Cardiac fibroblast (primary cell): ENCODE results near the gene KIF21B.

Experiments used
- DNase-seq, 2 donors: peaks; one replicate each; pipeline versions ENCODE4 v3.0.0 to v3.0.0-alpha.2; 2010; ENCODE audit warnings: low read depth in 2 of 2
- H3K4me3 ChIP-seq, 2 donors: replicated peaks in 1 of 2; 1 replicate in 1 of 2; 2 replicates in 1 of 2; pipeline ENCODE4 v1.5.1; 2011; ENCODE audit warnings: low read depth in 2 of 2, low read length in 2 of 2, mild to moderate bottlenecking in 2 of 2, moderate library complexity in 1 of 2
- CTCF ChIP-seq: IDR thresholded peaks from one replicate; pipeline ENCODE4 v1.5.1; 2011; ENCODE audit warnings: low read depth, mild to moderate bottlenecking, low read length, inconsistent platforms

The KIF21B gene

DNA sequence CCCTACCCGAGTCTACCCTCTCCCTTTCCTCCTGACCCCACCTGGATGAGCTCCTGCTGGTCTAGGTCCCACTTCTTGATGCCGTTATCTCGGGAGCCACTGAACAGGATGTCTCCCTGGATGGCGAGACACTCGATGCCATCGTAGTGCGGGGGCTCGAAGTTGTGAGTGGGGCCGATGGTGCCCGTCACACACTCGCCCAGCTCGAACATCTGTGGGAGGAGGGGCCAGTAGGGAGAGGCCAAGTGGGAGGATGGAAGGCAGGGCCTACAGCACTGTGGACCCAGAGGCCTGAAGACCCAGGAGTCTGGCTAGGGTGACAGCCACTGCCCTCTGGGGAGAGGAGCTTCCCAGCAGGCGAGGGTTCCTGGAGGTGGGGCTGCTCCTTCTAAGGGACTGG lies 48.1 kb downstream of the KIF21B start:
- DNase-seq: no peak
- H3K4me3 ChIP-seq: no peak overlapping the region
- TF ChIP-seq CTCF: no peak

DNA sequence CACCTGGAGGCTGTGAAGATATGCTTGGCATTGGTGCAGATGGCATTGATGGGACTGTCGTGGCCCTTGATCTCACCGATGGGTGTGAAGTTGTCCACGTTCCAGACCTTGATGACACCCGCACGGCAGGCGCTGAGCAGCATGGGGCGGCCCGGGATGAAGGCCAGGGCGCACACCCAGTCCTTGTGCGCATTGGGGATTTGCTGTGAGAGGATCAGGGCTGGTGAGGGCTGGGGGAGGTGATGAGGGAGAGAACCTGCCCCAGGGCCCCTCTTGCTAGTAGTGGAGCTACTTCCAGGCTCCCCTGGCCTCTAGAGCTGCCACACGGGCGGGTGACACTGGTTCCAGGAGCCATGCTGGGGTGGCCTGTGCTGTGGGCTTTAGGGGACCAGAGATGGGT lies 48.8 kb downstream of the KIF21B start:
- no peak overlapping the region for H3K4me3 ChIP-seq
- no peak for TF ChIP-seq CTCF
- DNase-seq: no peak

DNA sequence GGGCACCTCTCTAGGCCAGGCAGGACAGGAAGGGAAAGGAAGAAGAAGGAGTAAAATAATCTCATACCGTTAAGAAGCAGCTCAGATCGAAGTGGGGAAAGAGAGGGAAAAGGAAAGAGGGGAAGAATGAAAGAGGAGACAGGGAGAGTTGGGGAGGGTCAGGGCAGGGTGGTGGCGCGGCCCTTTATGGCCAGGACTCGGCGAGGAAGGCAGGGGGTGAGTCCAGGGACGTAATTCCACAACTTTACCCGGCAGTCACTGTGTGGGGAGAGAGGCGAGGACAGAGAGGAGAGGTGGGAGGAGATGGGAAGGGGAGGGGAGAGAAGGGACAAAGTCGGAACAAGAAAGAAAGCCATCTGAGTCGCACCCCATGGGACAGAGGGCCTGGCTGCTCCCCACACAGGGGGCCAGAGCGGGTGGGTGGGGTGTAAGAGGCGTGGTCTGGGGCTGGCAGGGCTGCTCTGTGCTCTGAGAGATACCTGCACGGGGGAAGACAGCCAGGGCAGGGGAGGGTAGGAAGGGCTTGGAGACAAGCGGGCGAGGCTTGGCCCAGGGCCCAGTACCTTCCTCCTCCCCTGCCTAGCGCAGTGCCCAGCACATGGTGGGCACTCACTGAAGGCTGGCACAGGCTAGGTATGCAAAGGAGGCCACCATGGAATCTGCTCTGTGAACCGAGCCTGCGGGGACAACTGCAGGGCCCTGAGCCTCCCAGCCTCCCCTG lies 49.4 kb downstream of the KIF21B start:
- TF ChIP-seq CTCF: no peak
- H3K4me3 ChIP-seq: no peak overlapping the region
- no peak for DNase-seq

- DNase-seq: no peak
- no peak overlapping the region for H3K4me3 ChIP-seq
- no peak for TF ChIP-seq CTCF
Observed at GRCh38 chr1:200972985-200973742, 50.4 kb downstream of the KIF21B start.

- peak; percentile 60 for TF ChIP-seq CTCF
- no peak overlapping the region for H3K4me3 ChIP-seq
- DNase-seq: peak; percentile 61 to 78
Observed at GRCh38 chr1:200971955-200972711, 51.4 kb downstream of the KIF21B start.

DNA sequence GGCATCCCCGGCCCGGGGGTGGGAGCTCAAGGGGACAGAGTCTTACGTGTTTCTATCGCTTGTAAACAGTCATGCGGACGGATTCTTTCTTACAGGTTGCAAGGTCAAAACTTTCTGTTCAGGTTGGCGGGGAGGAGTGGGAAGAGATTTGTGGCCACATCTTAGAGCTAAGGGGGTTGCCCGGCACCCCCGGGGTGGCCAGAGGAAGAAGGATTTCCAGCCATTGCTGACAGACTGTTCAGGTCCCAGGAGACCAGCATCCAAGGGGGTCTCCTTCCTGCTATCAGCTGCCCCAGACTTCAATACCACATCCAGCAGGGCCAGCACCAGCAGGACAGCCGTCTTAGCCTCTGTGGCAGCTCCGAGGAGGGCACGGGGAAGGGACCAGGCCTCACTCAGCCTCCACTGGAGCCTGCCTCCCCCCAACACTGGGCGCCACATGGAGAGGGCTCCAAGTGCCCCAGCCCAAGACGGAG lies 52.0 kb downstream of the KIF21B start:
- no peak for DNase-seq
- H3K4me3 ChIP-seq: no peak overlapping the region
- no peak for TF ChIP-seq CTCF
